ENCODE measurements around the gene DIP2C. TPM values are rescaled to one million over a fixed set of nuclear protein-coding genes. Genes with fewer than 3 reads are reported as not detected.

The DIP2C gene
- total RNA-seq, 1 donor from 2014 or later: 23.1 TPM

- H3K36me3 Mint-ChIP-seq: no peaks in the 10 kb centered on the region
- H3K4me3 Mint-ChIP-seq: no peak overlapping the region
- H3K9me3 Mint-ChIP-seq: no peaks in the 10 kb centered on the region
- H3K27ac Mint-ChIP-seq: no peak overlapping the region
- no peaks in the 10 kb centered on the region for H3K4me1 Mint-ChIP-seq (ENCODE audit: unreplicated experiment)
- TF ChIP-seq CTCF (conservative IDR thresholded peaks at IDR 0.05): no peak
- H3K27me3 Mint-ChIP-seq: no peaks in the 10 kb centered on the region
- DNase-seq (ENCODE audit: extremely low spot score, unreplicated experiment): no peak
These were observed 464.9 kb downstream of the DIP2C start for GRCh38 chr10:224571-224970.

Small RNA genes lying within 50 kb of the gene (microRNA-seq; reads per million reads assigned to microRNA genes)
- gene MIR5699: 13.8 reads per million, percentile 36 among the genes with 10 or more reads in this experiment

Other genes with a start within 250 kb of the DIP2C start
- 82.1 and 96.4 TPM in 2 replicates for gene LARP4B, start 242.0 kb upstream of the DIP2C start, total RNA-seq (ENCODE audit: low replicate concordance)

All from type B pancreatic cell (in vitro differentiated cells).